GM21390 (cell line): ENCODE results near the gene HNF4A.
"Not testable (repeated sequence)": the region's sequence is repeated elsewhere in the genome, so short reads cannot be mapped to it uniquely, and the experiment has no call there.

Experiments
- ATAC-seq: cut with Tn5 transposase; IDR thresholded peaks from one replicate; pipeline ENCODE4 v1.9.1; 2021; ENCODE audit not compliant: unreplicated experiment

HNF4A gene

GRCh38 chr20:44467289-44467883, 111.9 kb downstream of the HNF4A start:
- ATAC-seq: no peak

DNA sequence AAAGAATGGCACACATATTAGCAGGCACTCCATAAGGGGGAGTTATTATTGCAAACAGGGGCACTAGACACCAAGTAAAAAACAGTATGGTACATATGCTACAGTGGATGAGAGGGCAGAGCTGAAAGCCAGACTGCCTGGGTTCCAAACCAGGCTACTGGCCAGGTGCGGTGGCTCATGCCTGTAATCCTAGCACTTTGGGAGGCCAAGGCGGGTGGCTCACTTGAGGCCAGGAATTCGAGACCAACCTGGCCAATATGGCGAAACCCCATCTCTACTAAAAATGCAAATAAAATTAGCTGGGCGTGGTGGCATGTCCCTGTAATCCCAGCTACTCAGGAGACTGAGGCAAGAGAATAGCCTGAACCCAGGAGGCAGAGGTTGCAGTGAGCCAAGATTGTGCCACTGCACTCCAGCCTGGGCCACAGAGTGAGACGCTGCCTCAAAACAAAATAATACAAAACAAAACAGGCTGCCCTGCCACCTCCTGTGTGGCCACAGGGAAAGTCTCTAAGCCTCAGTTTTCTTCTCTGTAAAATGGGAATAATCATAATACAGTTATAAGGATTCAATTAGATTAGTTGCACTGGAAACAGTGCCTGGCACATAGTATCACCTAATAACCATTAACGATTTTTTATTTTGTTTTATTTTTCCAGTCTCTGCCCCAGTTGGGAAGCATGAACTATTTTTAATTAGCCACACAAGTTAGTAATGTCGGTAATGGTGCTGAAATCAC, 112.7 kb downstream of the HNF4A start:
- no peak for ATAC-seq

GRCh38 chr20:44470327-44470726, 114.8 kb downstream of the HNF4A start:
- ATAC-seq: no peak

- no peak for ATAC-seq
Measured at GRCh38 chr20:44471481-44471882, 116.0 kb downstream of the HNF4A start.

DNA sequence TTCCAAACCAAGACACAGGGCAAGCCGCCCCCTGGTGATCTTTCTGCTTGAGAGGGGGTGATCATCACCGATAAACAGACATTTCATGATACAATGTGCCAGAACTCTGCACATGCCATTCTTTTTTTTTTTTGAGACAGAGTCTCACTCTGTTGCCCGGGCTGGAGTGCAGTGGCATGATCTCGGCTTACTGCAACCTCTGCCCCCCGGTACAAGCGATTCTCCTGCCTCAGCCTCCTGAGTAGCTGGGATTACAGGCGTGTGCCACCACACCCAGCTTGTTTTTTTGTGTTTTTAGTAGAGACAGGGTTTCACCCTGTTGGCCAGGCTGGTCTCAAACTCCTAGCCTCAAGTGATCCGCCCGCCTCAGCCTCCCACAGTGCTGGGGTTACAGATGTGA, 116.8 kb downstream of the HNF4A start:
- not testable (repeated sequence) for ATAC-seq

GRCh38 chr20:44475372-44475693, 119.8 kb downstream of the HNF4A start:
- ATAC-seq: no peak

DNA sequence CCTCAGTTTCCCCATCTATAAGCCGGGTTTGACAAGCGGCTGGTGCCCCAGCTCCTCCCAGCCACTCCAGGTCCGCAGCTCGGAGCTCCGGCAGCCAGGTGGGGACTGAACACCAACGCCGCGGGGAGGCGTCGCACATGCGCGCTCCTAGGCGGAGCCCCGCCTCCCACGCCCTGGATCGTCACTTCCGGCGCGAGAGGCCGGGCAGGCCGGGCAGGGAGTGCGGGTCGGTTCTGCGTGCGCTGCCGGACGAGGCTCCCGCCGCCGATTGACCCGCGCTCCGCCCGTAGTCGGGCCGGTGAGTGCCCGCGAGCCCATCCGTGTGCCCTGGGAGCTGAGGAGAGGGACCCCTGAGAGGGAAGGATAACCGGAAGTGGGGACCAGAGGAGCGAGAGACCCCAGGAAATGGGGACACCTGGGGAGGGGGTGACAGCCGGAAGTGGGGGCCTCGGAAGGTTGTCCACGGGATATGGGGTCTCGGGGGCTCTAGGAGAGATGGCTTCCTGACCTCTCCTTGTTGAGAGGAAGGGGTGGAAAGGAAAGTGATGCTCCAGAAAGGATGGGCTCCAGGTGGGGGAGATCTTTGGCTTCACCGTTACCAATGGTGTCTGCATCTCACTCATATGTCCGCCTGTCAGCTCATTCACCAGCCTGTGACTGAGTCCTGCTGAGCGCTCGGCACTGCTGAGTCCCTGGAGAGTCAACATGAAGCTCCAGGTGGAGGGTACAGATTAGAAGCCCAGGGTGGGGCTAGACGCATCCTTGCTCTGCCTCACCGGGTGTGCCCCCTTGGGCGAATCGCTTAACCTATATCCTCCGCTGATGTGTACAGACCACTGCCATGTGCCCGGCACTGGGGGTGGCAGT, 120.4 kb downstream of the HNF4A start, which contains the start of gene TTPAL:
Gene TTPAL (plus strand): TSS at position 181 of the 867 bp plus-strand sequence. CDS start 4,126 bp downstream, outside the sequence.
- peak; percentile 96 for ATAC-seq

DNA sequence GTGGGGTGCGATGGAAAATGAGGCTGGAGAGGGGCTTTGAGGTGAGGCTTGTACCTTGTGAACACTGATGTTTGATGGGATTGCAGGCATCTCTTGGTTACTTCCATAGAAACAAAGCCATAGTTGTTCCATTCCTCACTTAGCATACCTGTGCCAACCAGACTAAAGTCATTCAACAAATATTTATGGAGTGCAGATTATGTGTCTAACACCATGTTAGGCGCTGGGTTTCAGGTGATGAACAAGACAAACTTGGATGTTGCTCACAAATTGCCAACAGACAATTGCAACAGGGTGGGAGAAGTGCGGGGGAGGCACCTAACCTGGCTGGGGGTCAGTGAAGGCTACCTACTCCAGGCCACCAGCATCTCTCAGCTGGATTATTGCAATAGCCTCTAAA, 121.7 kb downstream of the HNF4A start:
- ATAC-seq: no peak

DNA sequence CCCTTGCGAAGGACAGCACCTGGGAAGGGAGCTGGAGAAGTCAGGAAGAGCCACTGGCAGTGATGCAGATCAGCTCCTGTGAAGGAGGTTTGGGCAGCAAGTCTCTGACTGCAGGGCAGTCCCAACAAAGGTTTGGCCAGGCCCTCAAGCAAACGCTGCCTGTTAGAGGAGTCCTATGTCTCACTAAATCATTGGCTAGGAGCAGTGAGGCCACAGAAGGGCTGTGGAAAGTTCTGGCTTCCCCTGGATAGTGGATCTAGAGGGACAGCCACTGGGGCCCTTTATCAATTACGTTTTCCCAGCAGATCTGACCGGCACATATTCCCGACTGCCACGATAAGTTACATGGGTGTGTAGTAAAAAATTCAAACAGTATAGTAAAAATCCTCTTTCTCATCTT, 122.7 kb downstream of the HNF4A start:
- no peak for ATAC-seq

DNA sequence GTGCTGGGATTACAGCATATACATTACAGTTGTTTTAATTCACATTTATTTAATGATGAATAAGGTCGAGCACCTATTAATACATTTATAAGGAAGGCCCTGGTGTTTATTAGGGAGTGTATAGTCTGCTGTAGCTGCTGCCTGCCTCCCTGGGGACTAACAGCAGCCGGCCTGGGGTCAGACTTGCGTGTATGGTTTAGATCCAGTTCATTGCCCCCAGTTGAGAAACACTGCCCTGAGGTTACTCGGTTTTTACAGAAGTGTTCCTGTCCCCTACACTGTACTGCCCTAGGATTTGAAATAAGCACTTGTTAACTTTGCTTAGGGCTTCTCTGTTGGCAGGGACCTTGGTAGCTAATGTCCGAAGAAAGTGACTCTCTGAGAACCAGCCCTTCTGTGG, 124.1 kb downstream of the HNF4A start:
- ATAC-seq: no peak

- ATAC-seq: no peak
Measured at GRCh38 chr20:44480097-44480496, 124.6 kb downstream of the HNF4A start.

GRCh38 chr20:44481719-44482416, 126.4 kb downstream of the HNF4A start:
- ATAC-seq: no peak

DNA sequence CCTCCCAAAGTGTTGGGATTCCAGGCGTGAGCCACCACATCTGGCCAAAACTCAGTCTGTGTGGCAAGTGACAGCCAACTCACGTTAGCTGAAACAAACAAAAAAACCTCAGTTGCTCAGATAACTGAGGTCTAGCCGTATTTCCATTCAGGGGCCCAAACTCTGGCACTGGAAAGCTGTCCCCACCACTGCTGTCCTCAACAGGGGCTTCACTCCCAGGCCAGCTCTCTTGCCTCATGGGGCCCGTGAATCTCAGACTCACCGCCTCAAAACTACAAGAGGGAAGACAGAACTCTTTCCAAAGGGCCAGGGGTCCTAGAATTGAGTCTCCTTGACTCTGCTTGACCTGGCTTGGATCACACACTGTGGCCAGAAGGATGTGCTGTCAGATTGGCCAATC, 127.6 kb downstream of the HNF4A start:
- ATAC-seq: no peak
